DMS153 treated with DMSO at 0.1 percent for 48 hours (cell line): ENCODE data around the gene TM2D1.
"Not testable (repeated sequence)": the region's sequence is repeated elsewhere in the genome, so short reads cannot be mapped to it uniquely, and the experiment has no call there.

Experiments
- DNase-seq: peaks from one replicate; lab custom pipeline; 2025; ENCODE audit not compliant: unreplicated experiment; lab: John Stamatoyannopoulos, UW

Gene TM2D1

DNA sequence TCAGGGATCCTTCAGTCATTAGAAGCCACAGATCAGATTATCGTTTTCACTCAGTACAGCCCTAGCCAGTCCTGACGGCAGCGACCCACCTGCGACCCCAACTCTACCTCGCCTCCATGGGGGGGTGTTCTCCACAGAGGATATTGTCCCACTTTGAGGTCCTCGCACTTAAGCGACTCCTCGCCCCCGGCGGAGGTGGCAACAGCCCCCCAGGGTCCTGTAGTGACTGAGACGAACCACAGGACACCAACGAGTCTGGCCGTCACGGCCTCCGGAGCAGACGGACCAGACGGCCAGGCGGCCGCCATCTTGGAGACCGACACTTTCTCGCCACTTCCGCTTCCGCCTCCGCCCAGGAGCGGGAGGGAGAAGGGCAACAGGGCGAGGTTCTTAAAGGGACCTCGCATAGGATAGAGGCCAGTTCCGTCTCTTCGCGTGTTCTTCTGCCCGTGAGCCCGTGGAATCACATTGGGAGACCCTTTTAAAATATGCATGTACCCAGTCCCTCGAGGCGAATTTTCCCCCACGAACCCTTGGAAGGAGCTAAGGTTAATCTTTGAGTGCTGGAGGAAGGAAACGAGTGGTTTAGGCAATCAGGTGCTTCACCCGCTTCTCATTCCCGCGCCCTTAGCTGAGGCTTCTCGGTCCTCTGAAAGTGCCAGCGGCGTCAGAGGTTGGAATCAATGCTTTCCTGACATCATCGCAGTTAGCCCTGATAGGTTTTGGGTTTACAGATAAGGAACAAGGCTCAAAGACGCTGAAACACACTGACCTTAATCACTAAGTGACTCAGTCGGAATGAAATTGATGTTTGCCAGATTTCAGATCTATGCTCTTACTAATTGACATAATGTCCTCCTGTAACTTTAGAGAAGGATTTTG is at the start of gene TM2D1:
TSS of gene TM2D1 (minus strand) at position 329 of the 882 bp plus-strand sequence. CDS start at position 308, 21 bp downstream.
- peak; percentile 62 for DNase-seq

DNA sequence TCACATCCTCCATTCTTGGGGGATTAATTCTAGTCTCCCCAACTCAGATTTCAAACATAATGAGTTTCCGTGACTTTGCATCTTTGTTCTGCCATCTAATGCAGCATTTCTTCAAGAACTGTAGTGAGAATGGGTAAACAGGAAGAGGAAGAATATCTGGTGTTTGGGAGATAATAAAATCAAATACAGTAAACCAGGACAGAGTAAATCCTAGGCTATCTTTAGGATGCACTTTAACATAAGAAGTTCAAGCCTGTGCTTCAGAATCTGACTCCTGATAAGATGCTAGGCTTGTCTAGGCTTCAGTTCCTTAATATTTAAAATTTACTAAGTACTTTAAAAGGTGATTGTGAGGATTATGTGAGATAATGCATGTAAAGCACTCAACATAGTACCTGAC is 45.2 kb upstream of the TM2D1 start:
- no peak for DNase-seq

DNA sequence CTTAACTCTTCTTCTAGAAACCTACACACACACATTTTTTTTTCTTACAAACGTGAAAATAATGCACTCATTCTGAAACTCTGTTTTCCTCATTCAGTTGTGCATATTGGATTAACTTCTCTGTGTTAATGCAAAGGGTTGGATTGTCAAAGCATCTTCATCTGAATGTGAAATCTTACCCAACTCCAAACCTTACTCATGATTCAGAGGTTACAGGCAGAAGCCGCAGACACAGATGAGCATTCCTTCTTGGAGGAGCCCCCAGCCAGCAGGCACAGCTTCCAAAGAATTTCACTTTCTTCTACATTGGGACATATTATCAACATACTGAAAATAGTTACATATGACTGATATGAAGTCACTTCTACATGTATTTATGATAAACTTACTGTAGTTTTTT is 33.0 kb upstream of the TM2D1 start:
- no peak for DNase-seq

DNA sequence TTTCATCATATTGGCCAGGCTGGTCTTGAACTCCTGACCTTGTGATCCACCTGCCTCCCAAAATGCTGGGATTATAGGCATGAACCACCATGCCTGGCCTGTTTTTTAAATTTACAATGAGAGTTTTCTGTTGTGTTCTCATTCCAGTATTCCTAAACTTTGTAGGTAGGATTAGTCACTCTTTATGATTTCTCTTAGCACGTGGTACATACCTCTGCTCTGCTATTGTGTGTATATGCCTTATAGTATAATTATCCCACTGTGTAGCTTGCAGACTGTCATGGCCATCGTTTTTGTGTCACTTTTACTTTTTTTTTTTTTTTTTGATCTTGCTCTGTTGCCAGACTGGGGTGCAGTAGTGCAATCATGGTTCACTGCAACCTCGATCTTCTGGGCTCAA is 31.8 kb upstream of the TM2D1 start:
- no peak for DNase-seq

DNA sequence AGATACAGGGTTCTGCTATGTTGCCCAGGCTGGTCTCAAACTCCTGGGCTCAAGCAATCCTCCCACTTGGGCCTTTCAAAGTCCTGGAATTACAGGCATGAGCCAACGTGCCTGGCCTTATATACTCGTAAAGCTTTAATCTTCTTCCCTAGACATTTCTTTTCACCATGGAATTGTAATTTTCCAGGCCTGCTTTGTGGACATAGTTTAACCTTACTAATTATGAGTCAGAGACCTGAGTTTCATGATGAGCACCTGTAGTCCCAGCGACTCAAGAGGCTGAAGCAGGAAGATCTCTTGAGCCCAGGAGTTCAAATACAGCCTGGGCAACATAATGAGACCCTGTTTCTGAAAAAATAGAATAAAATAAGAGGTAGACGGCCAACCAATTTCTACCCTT is 29.6 kb upstream of the TM2D1 start:
- DNase-seq, result no peak

DNA sequence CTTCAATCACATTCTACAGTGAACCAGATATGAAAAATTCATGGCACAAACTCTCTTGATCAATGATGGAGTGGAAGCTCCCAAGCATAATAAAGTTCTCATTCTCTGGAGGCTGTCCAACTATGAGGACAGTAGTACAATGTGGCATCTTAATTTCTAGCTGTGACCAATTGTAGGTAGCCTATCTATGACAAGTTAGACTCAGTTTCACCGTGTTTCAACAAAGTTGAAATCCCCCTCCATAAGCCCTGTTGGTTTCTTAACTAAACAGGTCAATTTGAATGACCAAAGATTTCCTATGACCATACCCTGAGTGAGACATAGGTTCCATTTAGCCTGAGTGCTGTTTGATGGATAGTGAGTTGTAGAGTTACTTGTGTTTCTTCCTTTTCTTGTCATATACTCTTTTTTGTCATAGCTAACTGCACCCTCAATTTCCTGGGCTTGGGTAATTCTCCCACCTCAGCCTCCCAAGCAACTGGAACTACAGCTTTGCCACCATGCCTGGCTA is 29.1 kb upstream of the TM2D1 start:
- no peak for DNase-seq

DNA sequence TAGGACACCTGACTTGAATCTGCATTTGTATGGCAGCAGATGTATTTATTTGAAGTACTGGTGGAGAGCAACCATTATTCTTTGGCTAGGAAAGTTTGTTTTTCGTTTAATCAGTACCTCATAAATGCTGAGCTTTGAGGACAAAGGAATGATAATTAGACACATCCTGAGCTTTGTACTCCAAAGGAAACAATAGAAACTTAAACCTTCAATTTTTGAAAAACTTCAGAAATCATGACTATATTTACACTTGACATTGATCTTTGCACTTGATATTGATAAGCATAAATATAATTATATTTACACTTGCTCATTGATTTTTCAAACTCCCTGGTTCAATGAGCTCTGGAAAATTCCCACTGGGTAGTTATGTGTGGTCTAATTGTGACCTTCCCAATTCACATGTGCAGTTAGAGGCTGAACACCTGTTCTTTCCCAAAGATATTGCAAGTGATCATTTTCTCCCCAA is 28.0 kb upstream of the TM2D1 start:
- DNase-seq, result no peak

DNA sequence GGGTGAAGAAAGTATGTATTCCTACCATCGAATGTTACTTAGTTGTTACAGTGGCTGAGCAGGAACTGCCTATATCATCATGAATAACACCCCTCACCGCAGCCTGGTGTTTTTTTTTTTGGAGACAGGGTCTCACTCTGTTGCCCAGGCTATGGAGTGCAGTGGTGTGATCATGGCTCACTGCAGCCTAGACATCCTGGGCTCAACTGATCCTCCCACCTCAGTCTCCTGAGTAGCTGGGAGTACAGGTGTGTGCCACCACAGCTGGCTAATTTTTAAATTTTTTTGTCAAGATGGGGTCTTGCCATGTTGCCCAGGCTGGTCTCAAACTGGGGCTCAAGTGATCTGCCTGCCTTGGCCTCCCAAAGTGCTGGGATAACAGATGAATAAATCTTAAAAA is 24.6 kb upstream of the TM2D1 start:
- DNase-seq, result no peak

DNA sequence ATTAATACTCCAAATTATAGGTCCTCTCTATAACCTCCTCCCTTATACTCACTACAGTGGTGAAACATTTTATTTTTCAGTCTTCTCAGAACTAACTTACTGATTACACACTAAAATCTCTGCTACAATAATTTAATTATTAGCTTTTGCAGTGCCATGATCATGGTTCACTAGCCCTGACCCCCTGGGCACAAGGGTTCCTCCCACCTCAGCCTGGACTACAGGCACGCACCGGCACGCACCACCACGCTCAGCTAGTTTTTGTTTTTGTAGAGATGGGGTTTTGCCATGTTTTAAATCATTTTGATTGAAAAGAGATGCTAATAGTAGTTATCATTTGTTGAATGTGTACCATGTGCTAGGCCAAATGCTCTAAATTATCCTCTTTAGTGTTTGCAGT is 23.6 kb upstream of the TM2D1 start:
- DNase-seq, result no peak

DNA sequence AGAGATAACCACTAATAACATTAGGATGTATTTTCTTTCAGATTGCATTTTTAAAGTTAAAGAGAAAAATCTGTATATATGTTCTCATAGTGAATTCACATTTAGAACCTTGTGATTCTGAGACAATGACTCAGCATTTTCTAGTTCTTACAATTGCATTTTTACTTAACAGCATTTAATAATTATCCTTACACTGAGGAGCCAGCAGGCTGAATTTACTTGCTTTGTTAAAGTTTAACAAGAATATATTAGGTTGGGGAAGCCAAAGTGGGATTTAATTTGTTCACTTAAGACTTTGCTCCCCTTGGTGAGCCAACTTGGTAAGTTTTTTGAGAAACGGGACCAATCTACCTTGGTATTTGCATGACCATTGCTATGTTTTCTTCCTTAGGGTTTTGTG is 21.9 kb upstream of the TM2D1 start:
- no peak for DNase-seq

DNA sequence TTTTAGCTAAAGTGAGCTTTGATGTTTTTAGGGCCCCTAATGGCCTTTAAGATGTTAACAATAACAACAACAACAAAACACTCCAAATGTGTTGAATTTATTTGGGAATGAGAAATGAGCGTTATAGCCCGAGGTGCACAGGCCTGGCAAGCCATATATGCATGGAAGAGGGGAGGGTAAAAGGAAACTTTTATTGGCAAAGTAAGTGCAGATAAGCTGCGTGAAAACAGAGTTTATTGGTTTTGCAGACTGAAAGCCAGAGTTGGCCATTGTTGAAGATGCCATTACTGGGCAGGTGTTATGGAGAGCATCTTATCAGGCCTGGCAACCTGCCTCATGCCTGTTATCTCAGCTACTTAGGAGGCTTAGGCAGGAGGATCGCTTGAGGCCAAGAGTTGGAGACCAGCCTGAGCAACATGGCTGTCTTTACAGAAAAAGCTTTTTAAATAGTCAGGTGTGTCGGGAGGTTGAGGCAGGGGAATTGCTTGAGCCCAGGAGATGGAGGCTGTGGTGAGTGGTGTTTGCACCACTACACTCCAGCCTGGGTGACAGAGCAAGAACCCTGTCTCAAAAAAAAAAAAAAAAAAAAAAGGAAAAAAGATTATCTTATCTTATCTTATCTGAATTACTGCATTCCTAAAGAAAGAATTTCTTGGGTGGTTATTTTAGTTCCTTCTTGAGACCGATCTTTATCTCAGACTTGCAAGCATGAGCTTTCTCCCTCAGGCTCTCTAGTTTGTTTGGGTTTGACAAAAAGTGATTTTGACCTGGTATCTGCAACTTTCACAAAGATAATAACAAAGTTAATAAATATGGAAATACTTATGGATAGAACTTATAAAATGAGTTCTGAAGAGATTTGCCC is 19.0 kb upstream of the TM2D1 start:
- DNase-seq, result no peak

DNA sequence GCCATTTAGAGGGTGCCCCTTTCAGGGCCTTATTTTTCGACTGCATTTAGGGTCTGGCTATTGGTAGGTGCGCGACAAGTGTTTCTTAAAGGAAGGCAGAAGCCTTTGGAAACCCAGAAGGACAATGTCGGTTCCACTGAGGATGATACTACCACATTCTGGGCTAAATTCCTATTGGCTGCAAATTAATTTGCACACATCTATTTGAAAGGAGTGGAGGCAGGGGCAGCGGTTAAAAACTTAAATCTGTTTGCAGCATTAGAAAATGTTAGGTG is 18.4 kb upstream of the TM2D1 start:
- no peak for DNase-seq

DNA sequence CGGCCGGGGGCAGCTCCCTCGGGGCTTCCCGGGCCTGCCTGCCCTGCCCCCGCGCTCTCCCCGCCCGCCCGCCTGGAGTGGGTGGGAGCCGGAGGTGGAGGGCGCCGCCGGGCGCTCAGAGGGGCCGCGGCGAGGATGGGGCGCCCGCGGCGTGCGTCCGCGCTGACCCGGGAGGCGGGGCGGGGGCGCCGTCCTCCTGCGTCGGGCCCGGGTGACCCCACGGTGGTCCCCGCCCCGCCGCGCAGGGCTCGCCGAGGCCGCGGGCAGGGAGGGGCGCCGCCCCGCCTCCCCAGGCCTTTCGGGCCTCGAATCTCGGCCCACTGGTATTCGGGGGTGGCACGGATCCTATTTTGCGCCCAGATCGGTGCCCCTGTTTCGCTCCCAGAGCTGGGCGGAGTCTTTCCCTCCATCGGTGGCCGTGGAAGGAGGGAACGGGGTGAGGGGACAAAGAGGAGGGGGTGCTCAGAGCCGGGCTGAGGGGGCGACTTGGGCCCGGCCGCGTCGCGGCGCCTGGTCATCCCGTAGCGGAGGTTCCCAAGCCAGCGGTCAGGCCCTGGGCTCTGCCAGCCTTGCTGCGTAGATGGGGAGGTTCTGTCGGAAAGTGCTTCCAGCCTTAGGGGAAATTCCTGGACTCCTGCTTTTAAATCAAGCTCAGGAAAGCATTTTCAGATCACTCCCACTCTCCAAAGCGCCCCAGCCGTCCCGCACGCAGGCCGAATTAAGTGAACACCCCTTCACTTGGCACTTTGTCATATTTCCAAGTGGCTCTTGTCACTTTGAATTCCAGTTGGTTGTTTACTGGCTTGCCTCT is 17.9 kb upstream of the TM2D1 start:
- no peak for DNase-seq

DNA sequence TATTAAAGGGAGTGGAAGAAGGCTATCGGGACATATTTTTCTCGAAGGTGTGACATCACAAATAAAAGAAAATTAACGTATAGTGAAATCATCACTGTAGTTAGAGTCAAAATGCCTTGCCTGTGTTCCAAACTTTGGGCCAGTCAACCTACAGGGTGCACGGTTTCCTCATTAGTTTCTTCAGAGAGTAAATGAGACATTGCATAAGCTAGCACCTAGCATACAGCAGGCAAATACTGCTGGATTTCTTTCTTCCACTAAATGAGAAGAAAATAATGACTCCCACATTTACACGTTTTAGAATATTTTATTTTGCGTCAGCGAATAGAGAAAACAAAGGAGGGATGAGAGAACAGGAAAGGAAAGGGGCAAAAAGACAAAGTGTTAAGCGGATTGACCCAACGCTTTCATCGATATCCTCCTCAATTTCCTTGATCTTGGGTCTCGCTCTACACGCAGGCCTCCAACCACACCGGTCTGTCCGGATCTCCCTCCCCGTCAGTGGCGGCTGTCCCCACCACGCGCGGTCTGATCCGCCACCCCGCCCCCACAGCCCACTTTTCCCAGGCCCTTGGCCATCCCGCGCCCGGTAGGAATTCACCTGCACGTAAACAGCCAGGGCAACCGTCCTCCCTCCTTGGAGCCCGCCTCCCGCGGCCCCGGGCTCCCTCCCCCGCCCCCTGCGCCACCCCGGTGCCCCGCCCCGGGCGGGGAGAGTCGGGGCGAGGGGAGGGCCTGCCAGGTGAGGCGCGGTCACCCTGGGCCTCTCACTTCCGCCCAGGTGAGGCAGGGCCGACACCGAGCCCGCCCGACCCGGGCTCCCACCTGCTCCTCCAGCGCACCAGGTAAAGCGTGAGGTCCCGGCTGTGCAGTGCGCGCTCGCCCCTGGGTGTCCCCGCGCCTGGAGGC is 17.0 kb upstream of the TM2D1 start, which contains the start of gene PATJ:
TSS of gene PATJ (plus strand) at position 770 of the 909 bp plus-strand sequence. CDS start 20,413 bp downstream, outside the sequence.
- DNase-seq, result no peak

DNA sequence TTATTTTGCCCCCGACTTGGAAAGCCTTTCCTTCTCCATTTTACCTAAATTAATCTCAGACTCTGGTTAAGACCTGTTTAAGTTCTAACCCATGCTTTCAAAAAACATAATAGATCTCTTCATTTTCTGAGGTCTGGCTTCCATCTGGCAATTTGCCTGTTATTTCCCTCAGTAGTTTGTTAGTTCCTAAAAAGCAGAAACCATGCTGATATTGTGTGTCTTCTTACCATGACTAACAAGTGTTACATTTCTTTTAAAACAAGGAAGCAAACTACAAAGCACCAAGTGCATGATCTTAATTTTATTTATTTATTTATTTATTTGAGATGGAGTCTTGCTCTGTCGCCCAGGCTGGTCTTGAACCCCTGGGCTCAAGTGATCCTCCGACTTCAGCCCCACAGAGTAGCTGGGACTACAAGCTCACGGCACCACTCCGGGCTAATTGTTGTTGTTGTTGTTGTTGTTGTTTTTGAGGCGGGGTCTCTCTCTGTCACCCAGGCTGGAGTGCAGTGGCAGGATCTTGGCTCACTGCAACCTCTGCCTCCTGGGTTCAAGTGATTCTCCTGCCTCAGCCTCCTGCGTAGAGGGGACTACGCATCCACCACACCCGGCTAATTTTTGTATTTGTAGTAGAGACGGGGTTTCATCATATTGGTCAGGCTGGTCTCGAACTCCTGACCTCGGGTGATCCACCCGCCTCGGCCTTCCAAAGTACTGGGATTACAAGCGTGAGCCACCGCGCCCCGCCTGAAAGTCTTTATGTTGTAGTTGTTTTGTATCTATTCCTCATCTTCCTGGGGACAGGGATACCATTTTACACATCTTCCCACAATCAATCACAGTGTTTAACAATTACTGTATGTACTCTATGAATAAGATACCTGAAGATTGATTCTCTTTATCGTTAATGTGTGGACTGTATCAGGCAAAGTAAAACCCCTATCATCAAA is 16.1 kb upstream of the TM2D1 start:
- DNase-seq, result no peak

DNA sequence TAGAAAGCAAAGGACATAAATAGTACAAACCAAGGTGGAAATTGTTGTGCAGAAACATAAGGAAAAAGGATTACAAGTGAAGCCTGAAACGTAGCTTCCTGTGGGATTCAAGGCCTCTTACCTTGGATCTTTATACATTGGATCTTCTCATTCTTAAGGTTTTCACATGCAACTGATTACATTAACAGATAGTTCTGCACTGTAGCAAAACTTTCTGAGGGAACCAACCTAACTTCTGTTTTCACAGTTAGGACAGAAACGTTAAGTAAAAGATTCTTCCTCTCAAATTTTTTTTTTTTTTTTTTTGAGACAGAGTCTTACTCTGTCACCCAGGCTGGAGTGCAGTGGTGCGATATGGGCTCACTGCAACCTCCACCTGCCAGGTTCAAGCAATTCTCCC is 7.8 kb upstream of the TM2D1 start:
- no peak for DNase-seq

DNA sequence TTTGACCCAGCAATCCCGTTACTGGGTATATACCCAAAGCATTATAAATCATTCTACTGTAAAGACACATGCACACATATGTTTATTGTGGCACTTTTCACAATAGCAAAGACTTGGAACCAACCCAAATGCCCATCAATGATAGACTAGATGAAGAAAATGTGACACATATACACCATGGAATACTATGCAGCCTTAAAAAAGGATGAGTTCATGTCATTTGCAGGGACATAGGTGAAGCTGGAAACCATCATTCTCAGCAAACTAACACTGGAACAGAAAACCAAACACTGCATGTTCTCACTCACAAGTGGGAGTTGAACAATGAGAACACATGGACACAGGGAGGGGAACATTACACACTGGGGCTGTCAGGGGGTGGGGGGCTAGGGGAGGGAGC is 5.7 kb upstream of the TM2D1 start:
- not testable (repeated sequence) for DNase-seq

DNA sequence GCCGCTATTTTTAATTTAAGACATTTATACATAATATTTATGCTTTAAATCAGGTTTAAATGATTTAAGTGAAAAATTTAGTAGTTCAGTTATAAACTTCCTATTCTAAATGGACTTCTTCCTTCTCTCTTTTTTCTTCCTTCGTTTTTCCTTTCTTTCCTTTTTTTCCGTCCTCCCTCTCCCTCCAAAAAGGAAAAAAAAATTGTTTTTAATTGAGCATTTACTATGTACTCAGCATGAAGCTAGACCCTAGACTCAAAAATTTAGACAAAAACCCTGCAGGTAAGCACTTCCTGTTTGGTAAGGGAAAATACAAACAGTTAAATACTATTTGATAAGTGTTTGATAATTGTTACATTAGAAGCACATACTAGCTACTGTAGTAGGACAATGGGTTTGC is 2.6 kb upstream of the TM2D1 start:
- DNase-seq, result no peak

DNA sequence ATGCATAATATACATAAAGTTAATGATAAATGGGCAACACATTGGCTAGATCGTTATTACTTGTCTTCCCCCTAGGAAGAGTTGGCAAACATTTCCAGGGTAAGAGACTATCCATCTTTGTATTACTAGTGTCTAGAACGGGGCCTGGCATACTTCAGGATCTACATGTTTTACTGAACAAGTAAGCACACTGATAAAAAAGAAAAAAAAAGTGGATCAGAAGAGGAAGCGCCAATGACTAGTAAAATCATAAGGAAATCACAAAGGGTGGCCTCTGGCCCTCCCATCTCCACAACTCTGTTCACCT is 482 bp downstream of the TM2D1 start:
- no peak for DNase-seq
